H1 (cell line): ENCODE data around the gene GRIK2. TPM values are rescaled to one million over a fixed set of nuclear protein-coding genes. Genes with fewer than 3 reads are reported as not detected.

ENCODE experiments used
- CHD1 ChIP-seq: IDR thresholded peaks from 2 replicates; pipeline ENCODE4 v1.6.1; 2012; ENCODE audit warnings: low read depth, low read length, improper control_type of control experiment
- CTBP2 ChIP-seq: IDR thresholded peaks from 2 replicates; pipeline ENCODE4 v1.7.0; 2011; ENCODE audit warnings: borderline replicate concordance, mild to moderate bottlenecking, moderate library complexity, mixed read lengths, low read length; ENCODE audit not compliant: insufficient read depth, insufficient read length
- POU5F1 ChIP-seq: IDR thresholded peaks from 2 replicates; pipeline ENCODE4 v1.6.1; 2011; ENCODE audit warnings: low read depth, mild to moderate bottlenecking, low read length, moderate library complexity
- RNF2 ChIP-seq: fragments of 200-900, 300-1000 bp; sonication (generic); IDR thresholded peaks from 2 replicates; pipeline ENCODE4 v1.7.1; 2016; ENCODE audit warnings: borderline replicate concordance, low read depth, mild to moderate bottlenecking, antibody characterized with exemption, low read length; ENCODE audit not compliant: poor library complexity, severe bottlenecking; ENCODE audit errors: missing control alignments
- TBP ChIP-seq: IDR thresholded peaks from 2 replicates; pipeline ENCODE4 v1.6.1; 2011; ENCODE audit warnings: low read depth, low read length, improper control_type of control experiment
- polyA plus RNA-seq, 7 experiments: library from polyadenylated mRNA; depleted of rRNA in 3 of 7; stranded (reverse) in 5 of 7; unstranded in 2 of 7; fragments of >200 nt in 5 of 7; fragments of 200-250 nt in 2 of 7; gene quantifications; 1 replicate in 5 of 7; 2 replicates in 1 of 7; 4 replicates in 1 of 7; pipeline versions ENCODE4 v1.2.1 to v1.2.3, GENCODE V29; 2011 to 2013; ENCODE audit warnings: missing spikeins in 2 of 7, mixed read lengths in 2 of 7
- total RNA-seq: library from RNA; stranded (reverse); fragmentation: NEBNext Ultra II Directional; extraction: Animal tissue kit (Norgen Biotek cat#: 25700); gene quantifications from 2 replicates; pipeline ENCODE4 v1.2.1, GENCODE V29; 2021
- TF ChIP-seq, protein P1 (sequence below): IDR thresholded peaks from 2 replicates; pipeline ENCODE4 v1.6.1; 2012; ENCODE audit warnings: inconsistent platforms

The GRIK2 gene
- total and polyA plus RNA-seq, 2 of the 8 experiments (the other 6 are each of a cell fraction or from before 2014, with no cell fraction given), result 1.8 to 2.2 TPM

DNA sequence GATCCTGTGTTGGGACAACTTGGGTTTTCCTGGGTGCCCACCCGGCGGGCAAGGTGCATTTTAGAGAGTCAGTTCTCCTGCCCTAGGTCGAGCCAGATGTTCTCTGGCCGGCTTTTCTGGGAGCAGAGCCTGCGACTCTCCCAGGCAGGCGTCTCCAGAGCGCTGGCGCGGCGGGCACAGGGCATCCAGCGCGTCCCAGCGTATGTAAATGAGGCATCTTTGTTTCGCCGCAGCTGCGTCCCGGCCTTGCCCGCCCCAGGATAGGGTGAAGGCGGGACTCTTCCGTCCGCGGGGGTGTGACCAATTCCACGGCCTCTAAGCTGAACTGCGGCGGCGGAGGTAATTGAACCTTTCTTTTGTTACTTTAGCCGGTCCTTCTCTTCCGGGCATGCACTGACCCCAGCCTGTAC lies 9.1 kb downstream of the GRIK2 start (continued):
- TF ChIP-seq RNF2, result no peak
- no peak for TF ChIP-seq CHD1
- TF ChIP-seq, protein P1, sequence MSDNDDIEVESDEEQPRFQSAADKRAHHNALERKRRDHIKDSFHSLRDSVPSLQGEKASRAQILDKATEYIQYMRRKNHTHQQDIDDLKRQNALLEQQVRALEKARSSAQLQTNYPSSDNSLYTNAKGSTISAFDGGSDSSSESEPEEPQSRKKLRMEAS, result no peak; the same call in 1 of the 2 replicates
- TF ChIP-seq POU5F1, result no peak
- no peak for TF ChIP-seq CTBP2
- no peak for TF ChIP-seq TBP
